Right cardiac atrium (tissue), 5 donors: Measurements from ENCODE around the gene LSM7. TPM values are rescaled to one million over a fixed set of nuclear protein-coding genes. Genes with fewer than 3 reads are reported as not detected.

ENCODE experiments used
- ATAC-seq, 2 donors: fragments of 200-7000 bp; cut with Tn5 transposase; one replicate each; pipeline versions ENCODE4 v1.8.0 to v1.9.1; 2020; ENCODE audit warnings: moderate library complexity in 2 of 2, mild to moderate bottlenecking in 1 of 2
- DNase-seq, 3 donors: peaks; one replicate each; pipeline ENCODE4 v3.0.0-alpha.2; 2020
- H3K27ac ChIP-seq: one replicate; pipeline ENCODE4 v1.5.1; 2013; ENCODE audit warnings: mild to moderate bottlenecking, low read length, control low read depth, moderate library complexity
- H3K27me3 ChIP-seq: one replicate; pipeline ENCODE4 v1.6.1; 2013; ENCODE audit not compliant: control insufficient read depth, insufficient read depth
- H3K4me1 ChIP-seq: one replicate; pipeline ENCODE4 v1.6.1; 2013; ENCODE audit warnings: low read length; ENCODE audit not compliant: control insufficient read depth, insufficient read depth
- H3K4me3 ChIP-seq: one replicate; pipeline ENCODE4 v1.5.1; 2013; ENCODE audit warnings: low read length, control low read depth
- H3K9me3 ChIP-seq: one replicate; pipeline ENCODE4 v1.6.1; 2013; ENCODE audit warnings: low read length; ENCODE audit not compliant: control insufficient read depth
- WGBS: extraction: QIAGEN DNeasy Blood & Tissue Kit; methylation state at CpG from one replicate; pipeline ENCODE4 v1.1.7; 2013; 5-methylcytosine and 5-hydroxymethylcytosine counted together
- intact Hi-C, 4 donors: fragments of 100-400 bp; cut with DNase I; formaldehyde crosslinking; loops; one replicate each; pipeline versions ENCODE4 v1.11.0 to v1.14.0; 2022 to 2023
- long read RNA-seq, 4 donors: library from polyadenylated mRNA; unstranded; transcript quantifications; one replicate each; pipeline ENCODE4 v2.0.0, GENCODE V29; 2020 to 2021
- polyA plus RNA-seq: library from polyadenylated mRNA; stranded (reverse); fragments of 200-250 nt; gene quantifications from one replicate; pipeline ENCODE4 v1.2.3, GENCODE V29; 2013
- total RNA-seq, 4 donors: library from RNA; stranded (reverse); fragmentation: NEBNext Ultra II Directional; extraction: Animal tissue kit (Norgen Biotek cat#: 25700); gene quantifications; one replicate each; pipeline ENCODE4 v1.2.1, GENCODE V29; 2021
- donor health status: healthy with polysubstance abuse.
- donor health status: DM: no; HTN: yes; CAD: no.
- donor health status: DM: no; HTN: no; CAD: no.
- donor health status: DM: no; HTN: yes; CAD: no; lungs with severe emphysema.
- donor health status: DM: yes; HTN: yes; CAD: no.

Gene LSM7
- total RNA-seq (10 to 100 TPM; 33.0 to 49.9 (median 41.4) TPM), polyA plus RNA-seq (123 TPM)
- long read RNA-seq, donor 1, transcript LSM7-201 (4 exons, 529 nt), result major isoform, 5 of 10 reads
- long read RNA-seq, donor 1, partial matches to known transcripts, result 0 of 10 reads
- long read RNA-seq, donor 1, other reads (novel, unspliced or antisense), result 0 of 10 reads
- long read RNA-seq, donor 2, transcript LSM7-201 (4 exons, 529 nt), result major isoform, 7 of 15 reads
- long read RNA-seq, donor 2, partial matches to known transcripts, result 1 of 15 reads
- long read RNA-seq, donor 2, other reads (novel, unspliced or antisense), result 2 of 15 reads
- long read RNA-seq, donor 3, transcript LSM7-201 (4 exons, 529 nt), result major isoform, 8 of 16 reads
- long read RNA-seq, donor 3, partial matches to known transcripts, result 0 of 16 reads
- long read RNA-seq, donor 3, other reads (novel, unspliced or antisense), result 1 of 16 reads
- long read RNA-seq, donor 4, partial matches to known transcripts, result 0 of 5 reads
- long read RNA-seq, donor 4, other reads (novel, unspliced or antisense), result 1 of 5 reads

GRCh38 chr19:2328401-2329148 is at the start of gene LSM7, which contains the start of gene SPPL2B:
Gene LSM7, minus strand, starts transcription at chr19:2328586. Its CDS starts 20 bp downstream, at chr19:2328566.
Gene SPPL2B, plus strand, starts transcription at chr19:2328684. Its CDS starts 26 bp downstream, at chr19:2328710.
- peaks cover 5% of the 10 kb centered on the region for H3K4me1 ChIP-seq
- H3K27ac ChIP-seq, result peak within 1 kb of the TSS; percentile 46
- under 1% methylated on average over 89 of the region's 89 CpGs for WGBS
- H3K4me3 ChIP-seq, result peak within 1 kb of the TSS; percentile 88
- ATAC-seq (peak; percentile 92 to 93), DNase-seq (peak; percentile 91 to 97 (median 97))
- intact Hi-C loops, result loop anchor here in 1 of 4 donors (5.0 kb wide), 1 partner anchor 91 kb away; the partner anchor contains the start of genes PLEKHJ1 and SF3A2
- H3K27me3 ChIP-seq, result no peaks in the 10 kb centered on the region
- H3K9me3 ChIP-seq, result no peaks in the 10 kb centered on the region

- intact Hi-C loops, result no loop called here
- ATAC-seq, result no peak
- Histone ChIP-seq H3K27me3 (no peaks in the 10 kb centered on the region), H3K9me3 (no peaks in the 10 kb centered on the region), H3K4me1 (no peaks in the 10 kb centered on the region), H3K27ac (no peak overlapping the region), H3K4me3 (no peak overlapping the region)
- no peak for DNase-seq
- 79% methylated on average over 15 of the region's 15 CpGs for WGBS
Observed at GRCh38 chr19:2376784-2377519, 48.6 kb upstream of the LSM7 start.

DNA sequence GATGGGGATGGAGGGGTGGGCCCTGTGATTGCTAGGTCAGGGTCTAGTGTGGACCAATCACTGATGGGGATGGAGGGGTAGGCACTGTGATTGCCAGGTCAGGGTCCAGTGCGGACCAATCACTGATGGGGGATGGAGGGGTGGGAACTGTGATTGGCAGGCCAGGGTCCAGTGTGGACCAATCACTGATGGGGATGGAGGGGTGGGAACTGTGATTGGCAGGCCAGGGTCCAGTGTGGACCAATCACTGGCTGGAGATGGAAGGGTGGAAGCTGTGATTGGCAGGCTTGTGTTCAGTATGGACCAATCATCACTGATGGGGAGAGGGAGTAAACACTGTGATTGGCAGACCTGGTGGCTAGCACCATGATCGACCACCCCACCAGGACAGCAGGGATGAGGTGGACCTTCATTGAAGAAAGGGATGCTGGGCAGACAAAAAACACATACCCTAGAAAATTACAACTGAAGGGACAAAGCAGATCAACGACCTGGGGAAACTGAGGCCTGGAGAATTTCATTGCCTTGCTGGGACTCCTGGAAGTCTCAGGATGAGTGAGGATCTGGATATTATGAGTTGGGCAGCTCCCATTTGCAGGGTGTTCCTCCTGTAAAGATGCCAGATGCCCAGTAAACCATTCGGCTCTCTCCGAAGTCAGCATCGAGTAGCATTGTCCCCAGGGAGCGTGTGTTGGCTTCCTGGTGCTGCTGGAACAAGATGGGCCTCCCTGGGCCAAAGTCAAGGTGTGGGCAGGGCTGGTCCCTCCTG is 47.2 kb upstream of the LSM7 start:
- 80% methylated on average over 7 of the region's 7 CpGs for WGBS
- no peaks in the 10 kb centered on the region for H3K27me3 ChIP-seq
- H3K4me3 ChIP-seq, result no peak overlapping the region
- no peaks in the 10 kb centered on the region for H3K4me1 ChIP-seq
- DNase-seq, result no peak
- no peak overlapping the region for H3K27ac ChIP-seq
- no peak for ATAC-seq
- H3K9me3 ChIP-seq, result no peaks in the 10 kb centered on the region
- intact Hi-C loops, result no loop called here

DNA sequence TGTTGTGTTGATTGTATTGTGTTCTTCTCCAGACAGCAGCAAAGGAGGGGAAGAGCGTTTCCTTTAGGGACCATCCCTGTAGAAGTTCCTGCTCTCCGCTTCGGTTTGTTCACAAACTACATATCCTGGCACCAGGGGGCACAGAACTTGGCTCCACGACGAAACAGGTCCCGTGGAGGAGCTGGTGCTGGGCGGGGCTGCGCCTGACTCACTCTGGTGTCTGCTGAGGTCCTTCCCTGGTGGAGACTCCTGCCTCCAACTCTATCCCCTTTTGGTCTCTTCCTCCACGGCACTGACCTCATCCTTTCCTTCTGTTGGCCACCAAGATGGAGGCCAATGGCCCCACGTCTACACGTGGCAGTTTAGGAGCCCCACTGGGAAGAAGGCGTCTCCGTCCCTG is 46.4 kb upstream of the LSM7 start:
- H3K27ac ChIP-seq, result no peak overlapping the region
- H3K4me3 ChIP-seq, result no peak overlapping the region
- WGBS, result 85% methylated on average over 13 of the region's 13 CpGs
- intact Hi-C loops, result no loop called here
- H3K9me3 ChIP-seq, result no peaks in the 10 kb centered on the region
- H3K27me3 ChIP-seq, result no peaks in the 10 kb centered on the region
- no peaks in the 10 kb centered on the region for H3K4me1 ChIP-seq
- ATAC-seq (no peak), DNase-seq (no peak)

GRCh38 chr19:2372076-2372612 is 43.8 kb upstream of the LSM7 start:
- Histone ChIP-seq H3K27me3 (no peaks in the 10 kb centered on the region), H3K9me3 (no peaks in the 10 kb centered on the region), H3K4me3 (no peak overlapping the region), H3K27ac (no peak overlapping the region), H3K4me1 (no peaks in the 10 kb centered on the region)
- ATAC-seq (no peak), DNase-seq (no peak)
- WGBS, result 49% methylated on average over 11 of the region's 11 CpGs
- intact Hi-C loops, result no loop called here

GRCh38 chr19:2371656-2372055 is 43.3 kb upstream of the LSM7 start:
- Histone ChIP-seq H3K4me3 (no peak overlapping the region), H3K27me3 (no peaks in the 10 kb centered on the region), H3K9me3 (no peaks in the 10 kb centered on the region), H3K27ac (no peak overlapping the region), H3K4me1 (no peaks in the 10 kb centered on the region)
- 70% methylated on average over 16 of the region's 16 CpGs for WGBS
- DNase-seq (no peak), ATAC-seq (no peak)
- intact Hi-C loops, result no loop called here

GRCh38 chr19:2365201-2365970 is 37.0 kb upstream of the LSM7 start:
- no peaks in the 10 kb centered on the region for H3K27me3 ChIP-seq
- ATAC-seq (no peak), DNase-seq (no peak)
- H3K9me3 ChIP-seq, result no peaks in the 10 kb centered on the region
- no peak overlapping the region for H3K4me3 ChIP-seq
- no peak overlapping the region for H3K27ac ChIP-seq
- intact Hi-C loops, result no loop called here
- H3K4me1 ChIP-seq, result no peaks in the 10 kb centered on the region
- 45% methylated on average over 10 of the region's 10 CpGs for WGBS

- H3K27me3 ChIP-seq, result no peaks in the 10 kb centered on the region
- H3K4me3 ChIP-seq, result no peak overlapping the region
- no peak for DNase-seq
- no peaks in the 10 kb centered on the region for H3K9me3 ChIP-seq
- H3K27ac ChIP-seq, result no peak overlapping the region
- WGBS, result 74% methylated on average over 17 of the region's 17 CpGs
- no peaks in the 10 kb centered on the region for H3K4me1 ChIP-seq
- ATAC-seq, result no peak
- intact Hi-C loops, result no loop called here
Observed at GRCh38 chr19:2363419-2363818, 35.0 kb upstream of the LSM7 start.

- 85% methylated on average over 15 of the region's 15 CpGs for WGBS
- no peak for ATAC-seq
- no peaks in the 10 kb centered on the region for H3K27me3 ChIP-seq
Observed at GRCh38 chr19:2362970-2363300, 34.5 kb upstream of the LSM7 start.

More at GRCh38 chr19:2362970-2363300, 34.5 kb upstream of the LSM7 start:
- H3K4me1 ChIP-seq, result no peaks in the 10 kb centered on the region
- no peak overlapping the region for H3K27ac ChIP-seq
- DNase-seq, result no peak
- no peaks in the 10 kb centered on the region for H3K9me3 ChIP-seq
- H3K4me3 ChIP-seq, result no peak overlapping the region
- intact Hi-C loops, result no loop called here
